Panc1 (cell line): Measurements from ENCODE around the gene DGLUCY. TPM values are rescaled to one million over a fixed set of nuclear protein-coding genes. Genes with fewer than 3 reads are reported as not detected.
"Not testable (repeated sequence)": the region's sequence is repeated elsewhere in the genome, so short reads cannot be mapped to it uniquely, and the experiment has no call there.

ENCODE experiments used
- ATAC-seq: fragments of 200-7000 bp; cut with Tn5 transposase; 2 replicates; pipeline ENCODE4 v1.9.1; 2020; ENCODE audit warnings: mild to moderate bottlenecking, moderate library complexity
- BruUV-seq: library from RNA; stranded (reverse); fragments of 400-500 nt; replicated peaks from 2 replicates; lab custom pipeline; 2021; lab: Mats Ljungman, UMichigan
- CTCF ChIA-PET: fragments of 300-600 bp; sonication (Branson Sonifier 250); formaldehyde crosslinking; loops from one replicate; lab custom pipeline; 2022; ENCODE audit warnings: antibody characterized with exemption; lab: Charles Lee
- POLR2A ChIA-PET: fragments of 300-600 bp; sonication (Branson Sonifier 250); formaldehyde crosslinking; loops from one replicate; lab custom pipeline; 2022; ENCODE audit warnings: antibody characterized with exemption; lab: Charles Lee
- DNase-seq: peaks from one replicate; pipeline ENCODE4 v3.0.0-alpha.2; 2010; ENCODE audit warnings: low read depth, low spot score
- H3K27ac ChIP-seq: 2 replicates; pipeline ENCODE4 v1.5.1; 2011; ENCODE audit warnings: mild to moderate bottlenecking, low read length, inconsistent platforms
- H3K27me3 ChIP-seq: fragments of 200-500 bp; sonication (Bioruptor generic); 2 replicates; pipeline ENCODE4 v1.6.0; 2014; ENCODE audit warnings: low read length, inconsistent platforms; ENCODE audit not compliant: control insufficient read depth, insufficient read depth
- H3K36me3 ChIP-seq: fragments of 200-500 bp; sonication (Bioruptor generic); 2 replicates; pipeline ENCODE4 v1.5.1; 2014; ENCODE audit warnings: inconsistent platforms, mild to moderate bottlenecking, low read length, moderate library complexity; ENCODE audit not compliant: control insufficient read depth, insufficient read depth
- H3K4me1 ChIP-seq: 2 replicates; pipeline ENCODE4 v1.5.1; 2011; ENCODE audit warnings: inconsistent platforms, mild to moderate bottlenecking, low read length, moderate library complexity; ENCODE audit not compliant: control insufficient read depth, insufficient read depth
- H3K4me3 ChIP-seq, 2 experiments: 2 replicates each; pipeline ENCODE4 v1.5.1; 2011 to 2012; ENCODE audit warnings: low read depth in 2 of 2, low read length in 2 of 2, mild to moderate bottlenecking in 2 of 2, inconsistent platforms in 1 of 2, moderate library complexity in 1 of 2
- H3K9me3 ChIP-seq: fragments of 200-500 bp; sonication (Bioruptor generic); 2 replicates; pipeline ENCODE4 v1.5.1; 2014; ENCODE audit warnings: low read depth, mild to moderate bottlenecking, inconsistent platforms, low read length, moderate library complexity; ENCODE audit not compliant: control insufficient read depth, insufficient read depth
- CTCF ChIP-seq: fragments of 450-650 bp; IDR thresholded peaks from 2 replicates; pipeline ENCODE4 v1.5.1; 2017; ENCODE audit warnings: mild to moderate bottlenecking
- POLR2AphosphoS5 ChIP-seq: IDR thresholded peaks from 2 replicates; pipeline ENCODE4 v1.6.1; 2012; ENCODE audit warnings: mild to moderate bottlenecking, low read depth, low read length, moderate library complexity
- REST ChIP-seq, 2 experiments: IDR thresholded peaks; 2 replicates each; pipeline ENCODE4 v1.6.1; 2011 to 2012; ENCODE audit warnings: low read depth in 2 of 2, control low read depth in 1 of 2, low read length in 1 of 2, mild to moderate bottlenecking in 1 of 2, moderate library complexity in 1 of 2; ENCODE audit not compliant: insufficient read depth in 1 of 2
- SIN3A ChIP-seq: IDR thresholded peaks from 2 replicates; pipeline ENCODE4 v1.6.1; 2012; ENCODE audit warnings: low read depth, mild to moderate bottlenecking, low read length, moderate library complexity, borderline replicate concordance; ENCODE audit not compliant: insufficient read depth
- TCF7L2 ChIP-seq: IDR thresholded peaks from 2 replicates; pipeline ENCODE4 v1.6.1; 2011; ENCODE audit warnings: mild to moderate bottlenecking, low read depth, low read length, inconsistent platforms
- in situ Hi-C: cut with HindIII; loops from 2 replicates; pipeline ENCODE4 v1.10.0; 2016; ENCODE audit warnings: low sequenced_read_pairs, low pct_unique_long_range_greater_than_20kb
- intact Hi-C: fragments of 100-400 bp; cut with micrococcal nuclease; formaldehyde crosslinking; loops from one replicate; pipeline ENCODE4 v1.10.0; 2022; ENCODE audit not compliant: unreplicated experiment
- total RNA-seq: library from RNA; stranded (reverse); gene quantifications from one replicate; pipeline ENCODE4 v1.2.1, GENCODE V29; 2021; ENCODE audit not compliant: unreplicated experiment

Gene DGLUCY
- total RNA-seq, 1 experiment from 2014 or later = 21.3 TPM

DNA sequence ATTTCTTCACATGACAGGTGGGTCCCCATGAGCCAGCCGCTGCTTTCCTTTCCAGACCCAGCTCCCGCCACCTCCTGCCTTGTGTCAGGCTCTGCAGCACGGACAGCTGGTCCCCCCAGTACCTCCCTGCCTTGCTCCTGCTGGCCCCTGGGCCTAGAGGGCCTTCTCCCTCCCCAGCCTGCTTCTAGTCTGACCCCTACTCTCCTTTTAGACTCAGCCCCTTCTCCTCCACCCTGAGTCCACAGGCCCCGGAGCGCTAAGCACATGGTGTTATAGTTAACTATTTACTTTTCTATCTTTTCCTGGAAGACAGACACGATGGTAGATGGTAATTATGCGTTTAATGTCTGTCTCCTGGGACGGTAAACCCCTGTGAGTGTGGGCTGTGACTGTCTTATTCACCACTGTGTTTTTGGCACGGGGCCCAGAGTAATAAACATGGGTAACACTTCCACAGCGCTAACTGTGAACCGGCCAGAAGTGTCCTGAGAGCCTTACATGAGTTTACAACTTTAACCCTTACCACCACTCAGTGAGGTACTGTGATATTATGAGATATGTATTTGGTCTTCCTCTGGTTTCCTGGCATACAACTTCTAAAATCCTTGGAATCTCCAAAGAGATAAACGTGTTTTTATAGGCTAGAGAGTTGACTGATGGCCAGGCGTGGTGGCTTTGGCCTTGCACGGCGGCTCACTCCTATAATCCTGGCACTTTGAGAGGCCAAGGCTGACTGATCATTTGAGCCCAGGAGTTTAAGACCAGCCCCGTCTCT, 41.2 kb downstream of the DGLUCY start:
- no peak for DNase-seq
- in situ Hi-C loops = no loop called here
- ATAC-seq = no peak

GRCh38 chr14:91155626-91156089, 41.8 kb downstream of the DGLUCY start:
- no peaks in the 10 kb centered on the region; the same call in 1 of the 2 replicates for H3K4me1 ChIP-seq
- no peak for ATAC-seq

More for the DNA sequence above, 41.2 kb downstream of the DGLUCY start:
- no TSS peak for BruUV-seq
- H3K27ac ChIP-seq = no peak overlapping the region
- no peaks in the 10 kb centered on the region; the same call in 1 of the 2 replicates for H3K4me1 ChIP-seq
- no peaks in the 10 kb centered on the region for H3K9me3 ChIP-seq
- POLR2A ChIA-PET = no interaction called here
- CTCF ChIA-PET = interaction anchor here (0.7 kb wide), 1 partner anchor 375 kb away, joined by 5 read pairs; no protein-coding TSS in a partner anchor
- H3K27me3 ChIP-seq = no peaks in the 10 kb centered on the region
- TF ChIP-seq SIN3A = no peak
- no peak overlapping the region for H3K4me3 ChIP-seq
- intact Hi-C loops = no loop called here
- H3K36me3 ChIP-seq = no peaks in the 10 kb centered on the region

DNA sequence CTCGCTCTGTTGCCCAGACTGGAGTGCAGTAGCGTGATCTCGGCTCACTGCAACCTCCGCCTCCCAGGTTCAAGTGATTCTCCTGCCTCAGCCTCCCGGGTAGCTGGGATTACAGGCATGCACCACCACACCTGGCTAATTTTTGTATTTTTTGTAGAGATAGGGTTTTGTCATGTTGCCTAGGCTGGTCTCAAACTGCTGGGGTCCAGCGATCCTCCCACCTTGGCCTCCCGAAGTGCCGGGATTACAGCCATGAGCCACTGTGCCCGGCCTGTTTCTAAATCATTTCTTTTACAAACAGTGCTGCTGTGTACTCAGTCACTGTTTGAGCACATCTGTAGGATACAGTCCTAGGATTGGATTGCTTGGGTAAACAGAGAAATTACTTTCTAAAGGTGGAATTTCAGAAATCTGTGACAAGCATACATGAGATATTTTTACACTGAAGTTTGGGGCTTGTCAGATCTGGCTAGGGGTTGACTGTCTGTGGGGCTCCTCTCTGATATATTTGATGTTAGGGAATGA, 42.3 kb downstream of the DGLUCY start:
- H3K27me3 ChIP-seq, DNase-seq, H3K27ac ChIP-seq, H3K36me3 ChIP-seq, H3K4me1 ChIP-seq, BruUV-seq, in situ Hi-C loops, POLR2A ChIA-PET, H3K4me3 ChIP-seq, ATAC-seq, H3K9me3 ChIP-seq, intact Hi-C loops: not testable (repeated sequence)
- CTCF ChIA-PET = interaction anchor here (0.7 kb wide), 1 partner anchor 1097 kb away, joined by 3 read pairs; no protein-coding TSS in a partner anchor

More at GRCh38 chr14:91155626-91156089, 41.8 kb downstream of the DGLUCY start:
- in situ Hi-C loops = no loop called here
- Histone ChIP-seq H3K4me3 (no peak overlapping the region), H3K27ac (no peak overlapping the region), H3K27me3 (no peaks in the 10 kb centered on the region), H3K36me3 (no peaks in the 10 kb centered on the region), H3K9me3 (no peaks in the 10 kb centered on the region)
- CTCF ChIA-PET = interaction anchor here (0.7 kb wide), 2 partner anchors 375 to 1097 kb away, joined by 3 to 5 read pairs; no protein-coding TSS in a partner anchor
- intact Hi-C loops = no loop called here
- no TSS peak for BruUV-seq
- TF ChIP-seq CTCF (no peak), TCF7L2 (no peak), SIN3A (no peak), REST (IDR thresholded peaks at IDR 0.05; ENCODE audit: insufficient read depth in 1 of 2, low read depth in 2 of 2, low read length in 1 of 2) (no peak), POLR2AphosphoS5 (no peak)
- POLR2A ChIA-PET = no interaction called here
- no peak for DNase-seq

DNA sequence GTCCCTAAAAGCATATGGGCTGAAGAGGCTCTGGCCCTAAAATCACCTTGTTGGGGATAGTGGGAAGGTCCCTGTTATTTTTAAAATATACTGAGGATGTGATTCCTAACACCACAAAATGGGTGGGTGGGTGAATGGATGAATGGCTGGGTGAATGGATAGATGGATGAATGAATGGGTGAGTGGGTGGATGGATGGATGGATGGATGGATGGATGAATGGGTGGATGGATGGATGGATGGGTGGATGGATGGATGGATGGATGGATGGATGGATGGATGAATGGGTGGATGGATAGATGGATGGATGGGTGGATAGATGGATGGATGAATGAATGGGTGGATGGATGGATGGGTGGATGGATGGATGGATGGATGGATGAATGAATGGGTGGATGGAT, 43.0 kb downstream of the DGLUCY start:
- DNase-seq, H3K4me3 ChIP-seq, intact Hi-C loops, POLR2A ChIA-PET, ATAC-seq, H3K27ac ChIP-seq, H3K36me3 ChIP-seq, H3K4me1 ChIP-seq, in situ Hi-C loops, CTCF ChIA-PET, BruUV-seq, H3K27me3 ChIP-seq, H3K9me3 ChIP-seq: not testable (repeated sequence)
